HepG2 (cell line): ENCODE results near the gene EYA2. TPM values are rescaled to one million over a fixed set of nuclear protein-coding genes. Genes with fewer than 3 reads are reported as not detected.

Experiments
- ATAC-seq: fragments of 200-7000 bp; cut with Tn5 transposase; 3 replicates; pipeline ENCODE4 v1.9.1; 2020; ENCODE audit warnings: mild to moderate bottlenecking, moderate library complexity
- BruUV-seq: library from RNA; stranded (reverse); fragments of 400-500 nt; replicated peaks from 2 replicates; lab custom pipeline; 2021; lab: Mats Ljungman, UMichigan
- CTCF ChIA-PET: fragments of 300-600 bp; formaldehyde crosslinking; extraction: SDS; loops from one replicate; lab custom pipeline; 2021; ENCODE audit warnings: low total read pairs, inconsistent platforms, low intra/inter-chr PET ratio; lab: Yijun Ruan, JAX
- POLR2A ChIA-PET: fragments of 350-600 bp; sonication (Branson Sonifier 250); formaldehyde crosslinking; loops from one replicate; lab custom pipeline; 2020; ENCODE audit warnings: antibody characterized with exemption, inconsistent platforms; lab: Yijun Ruan, JAX
- DNase-seq: peaks from one replicate; pipeline ENCODE4 v3.0.0-alpha.2; 2015; ENCODE audit warnings: low spot score
- FAIRE-seq: peaks from 3 replicates; lab custom pipeline; 2011; peaks lifted over from hg19 to GRCh38; lab: Jason Lieb, UNC
- H2AFZ ChIP-seq: one replicate; pipeline ENCODE4 v1.6.1; 2011; ENCODE audit warnings: low read length, inconsistent platforms
- H3K27ac ChIP-seq: fragments of 300-600 bp; 3 replicates; pipeline ENCODE4 v1.8.0; 2011; ENCODE audit warnings: mixed run types, mild to moderate bottlenecking, mixed read lengths, low read length, inconsistent platforms; ENCODE audit not compliant: insufficient read depth; ENCODE audit errors: extremely low read length
- H3K27me3 ChIP-seq, 2 experiments: fragments of 200-600 bp in 1 of 2; 2 replicates in 1 of 2; 3 replicates in 1 of 2; pipeline versions ENCODE4 v1.6.0 to v1.8.0; 2011; ENCODE audit warnings: low read length in 2 of 2, mild to moderate bottlenecking in 2 of 2, moderate library complexity in 2 of 2, inconsistent platforms in 1 of 2; ENCODE audit not compliant: insufficient read depth in 2 of 2, control insufficient read depth in 1 of 2
- H3K36me3 ChIP-seq, 2 experiments: fragments of 200-600 bp in 1 of 2; replicated peaks in 1 of 2; 2 replicates in 1 of 2; 3 replicates in 1 of 2; pipeline versions ENCODE4 v1.5.1 to v1.8.0; 2011; ENCODE audit warnings: low read length in 2 of 2, inconsistent platforms in 1 of 2; ENCODE audit not compliant: insufficient read depth in 2 of 2, control insufficient read depth in 1 of 2
- H3K4me1 ChIP-seq: 2 replicates; pipeline ENCODE4 v1.5.1; 2012; ENCODE audit warnings: low read length, inconsistent platforms; ENCODE audit not compliant: insufficient read depth
- H3K4me2 ChIP-seq: 2 replicates; pipeline ENCODE4 v1.6.0; 2011; ENCODE audit warnings: low read depth, low read length, inconsistent platforms
- H3K4me3 ChIP-seq, 3 experiments: fragments of 200-600 bp in 1 of 3; sonication (generic), shearing (Covaris generic) in 1 of 3; replicated peaks in 1 of 3; 2 replicates each; pipeline ENCODE4 v1.5.1; 2011 to 2016; ENCODE audit warnings: low read length in 3 of 3, inconsistent platforms in 2 of 3, low read depth in 2 of 3, mild to moderate bottlenecking in 2 of 3, control low read depth in 1 of 3, mixed read lengths in 1 of 3; ENCODE audit not compliant: insufficient read depth in 1 of 3
- H3K79me2 ChIP-seq: one replicate; pipeline ENCODE4 v1.6.1; 2011; ENCODE audit warnings: low read length, inconsistent platforms; ENCODE audit not compliant: insufficient read depth
- H3K9ac ChIP-seq: 2 replicates; pipeline ENCODE4 v1.6.0; 2011; ENCODE audit warnings: mild to moderate bottlenecking, low read depth, low read length, inconsistent platforms; ENCODE audit not compliant: insufficient read depth
- H3K9me3 ChIP-seq: 2 replicates; pipeline ENCODE4 v1.5.1; 2012; ENCODE audit warnings: mild to moderate bottlenecking, low read length
- H4K20me1 ChIP-seq: 2 replicates; pipeline ENCODE4 v1.6.0; 2011; ENCODE audit warnings: inconsistent platforms, mild to moderate bottlenecking, low read length, moderate library complexity; ENCODE audit not compliant: insufficient read depth
- CEBPB ChIP-seq: IDR thresholded peaks from 2 replicates; pipeline ENCODE4 v1.6.1; 2011; ENCODE audit warnings: low read depth, low read length, improper control_type of control experiment, borderline replicate concordance
- GZF1 ChIP-seq: sonication (generic); formaldehyde crosslinking; IDR thresholded peaks from 2 replicates; pipeline ENCODE4 v1.5.1; 2020; ENCODE audit warnings: mild to moderate bottlenecking, missing genetic modification reagents
- KDM3A ChIP-seq: IDR thresholded peaks from 2 replicates; pipeline ENCODE4 v1.6.1; 2018; ENCODE audit warnings: low read depth, missing compliant biosample characterization
- NR2F6 ChIP-seq, 2 experiments: IDR thresholded peaks; 2 replicates each; pipeline ENCODE4 v1.6.1; 2016; ENCODE audit warnings: antibody characterized with exemption in 1 of 2, mild to moderate bottlenecking in 1 of 2
- ZBTB1 ChIP-seq: sonication (generic); formaldehyde crosslinking; IDR thresholded peaks from 2 replicates; pipeline ENCODE4 v1.4.0; 2020; ENCODE audit warnings: missing genetic modification reagents, borderline replicate concordance
- ZNF234 ChIP-seq: sonication (generic); formaldehyde crosslinking; conservative IDR thresholded peaks from 2 replicates; pipeline ENCODE4 v1.5.1; 2020; ENCODE audit warnings: mild to moderate bottlenecking, missing genetic modification reagents
- ZNF263 ChIP-seq: sonication (generic); formaldehyde crosslinking; IDR thresholded peaks from 2 replicates; pipeline ENCODE4 v1.4.0; 2020; ENCODE audit warnings: missing genetic modification reagents
- WGBS: methylation state at CpG from one replicate; pipeline ENCODE4 v1.1.6; 2017; ENCODE audit warnings: low lambda C conversion rate; 5-methylcytosine and 5-hydroxymethylcytosine counted together
- in situ Hi-C: cut with HindIII; loops from 2 replicates; pipeline ENCODE4 v1.10.0; 2017; ENCODE audit warnings: low pct_unique_long_range_greater_than_20kb; ENCODE audit not compliant: extremely low pct_ligation_motif_present
- intact Hi-C: fragments of 100-400 bp; cut with micrococcal nuclease; formaldehyde crosslinking; loops from one replicate; pipeline ENCODE4 v1.10.0; 2022; ENCODE audit not compliant: unreplicated experiment
- polyA plus RNA-seq, 8 experiments: library from polyadenylated mRNA; depleted of rRNA in 3 of 8; stranded (reverse) in 7 of 8; unstranded in 1 of 8; fragments of >200 nt; fragmentation: Illumina TruSeq in 4 of 8; extraction: Trizol in 4 of 8; gene quantifications; 2 replicates each; pipeline versions ENCODE4 v1.2.1 to v1.2.3, GENCODE V29; 2011 to 2016; ENCODE audit warnings: low read depth in 4 of 8, missing spikeins in 1 of 8, mixed read lengths in 1 of 8; ENCODE audit not compliant: insufficient read depth in 1 of 8
- total RNA-seq, 5 experiments: library from RNA; depleted of rRNA; stranded (reverse); fragments of >200 nt; fragmentation: Illumina TruSeq; extraction: Trizol; gene quantifications; 2 replicates each; pipeline ENCODE4 v1.2.3, GENCODE V29; 2016; ENCODE audit warnings: low read depth in 1 of 5

The EYA2 gene
- total and polyA plus RNA-seq, 2 of the 13 experiments (the other 11 are each of a cell fraction or from before 2014, with no cell fraction given): not detected

DNA sequence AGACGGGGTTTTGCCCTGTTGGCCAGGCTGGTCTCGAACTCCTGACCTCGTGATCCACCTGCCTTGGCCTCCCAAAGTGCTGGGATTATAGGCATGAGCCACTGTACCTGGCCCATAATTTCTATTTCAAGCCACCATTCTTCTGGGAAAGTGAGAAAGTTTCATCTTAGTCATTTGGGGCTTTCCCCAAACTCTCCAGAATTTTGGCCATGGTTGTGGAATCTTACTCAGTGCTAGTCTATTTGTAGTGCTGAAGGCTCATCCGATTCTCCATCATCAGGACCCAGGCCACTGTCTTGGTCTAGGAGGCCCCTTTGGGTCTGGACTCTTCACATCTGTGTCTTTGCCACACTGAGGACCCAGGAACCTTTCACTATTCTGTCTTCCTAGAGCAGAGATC is 164.9 kb downstream of the EYA2 start:
- no peaks in the 10 kb centered on the region for H3K79me2 ChIP-seq
- CTCF ChIA-PET: no interaction called here
- no TSS peak for BruUV-seq
- no peak for ATAC-seq
- no peak overlapping the region for H3K9ac ChIP-seq
- no peaks in the 10 kb centered on the region for H4K20me1 ChIP-seq
- in situ Hi-C loops (no loop called here), intact Hi-C loops (no loop called here)
- DNase-seq: no peak
- 0 out of 2 replicates have a peak, but pooled peaks cover 1% of the 10 kb centered on the region for H3K9me3 ChIP-seq
- POLR2A ChIA-PET: no interaction called here
- FAIRE-seq: no peak
- H3K4me2 ChIP-seq: no peak overlapping the region
- H2AFZ ChIP-seq: no peak overlapping the region
- WGBS: 6% methylated on average over 4 of the region's 4 CpGs
- H3K27ac ChIP-seq: no peak overlapping the region
- peaks cover 5 to 32% of the 10 kb centered on the region in 2 experiments; a peak in 3 of 5 replicates for H3K27me3 ChIP-seq
- H3K4me3 ChIP-seq: no peak overlapping the region
- H3K4me1 ChIP-seq: no peaks in the 10 kb centered on the region
- TF ChIP-seq ZBTB1 (CRISPR knock-in tag): no peak
- no peak for TF ChIP-seq ZNF234 (CRISPR knock-in tag)
- no peak for TF ChIP-seq GZF1 (CRISPR knock-in tag)
- no peak for TF ChIP-seq KDM3A (CRISPR knock-in tag)
- no peaks in the 10 kb centered on the region for H3K36me3 ChIP-seq

DNA sequence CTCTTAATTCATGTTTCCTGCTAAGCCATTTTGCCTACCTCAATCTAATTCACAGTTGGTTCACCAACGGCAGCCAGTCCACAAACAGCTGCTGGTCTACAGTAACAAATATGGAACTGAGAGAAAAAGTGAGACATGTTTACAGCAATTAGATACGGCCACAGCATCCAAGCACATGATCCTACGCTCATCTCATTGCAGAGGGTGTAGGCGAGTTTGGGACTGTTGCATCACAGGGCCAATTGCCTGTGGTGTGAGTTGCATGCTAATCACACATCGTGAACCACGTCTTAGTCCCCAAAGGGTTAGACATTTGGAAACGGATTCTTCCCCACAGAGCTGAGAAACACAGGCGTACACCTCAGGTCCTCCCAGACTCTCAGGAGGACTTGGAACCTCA is 166.9 kb downstream of the EYA2 start:
- no TSS peak for BruUV-seq
- H3K27ac ChIP-seq: no peak overlapping the region
- in situ Hi-C loops: no loop called here
- no peak for FAIRE-seq
- ChIA-PET POLR2A (no interaction called here), CTCF (no interaction called here)
- no peak for ATAC-seq
- H3K4me1 ChIP-seq: no peaks in the 10 kb centered on the region
- no peak overlapping the region for H3K4me2 ChIP-seq
- no peak overlapping the region for H3K4me3 ChIP-seq
- WGBS: 19% methylated on average over 8 of the region's 8 CpGs
- intact Hi-C loops: no loop called here
- peaks cover 10% of the 10 kb centered on the region; the same call in 1 of the 2 replicates for H3K9me3 ChIP-seq
- H3K79me2 ChIP-seq: no peaks in the 10 kb centered on the region
- H3K36me3 ChIP-seq: no peaks in the 10 kb centered on the region
- TF ChIP-seq ZNF263 (CRISPR knock-in tag) (no peak), NR2F6 (IDR thresholded peaks at IDR 0.05) (no peak), NR2F6 (CRISPR knock-in tag; IDR thresholded peaks at IDR 0.05) (no peak), CEBPB (peak; percentile 19; the same call in 1 of the 2 replicates)
- no peak overlapping the region for H3K9ac ChIP-seq
- H2AFZ ChIP-seq: no peak overlapping the region
- peaks cover 5 to 22% of the 10 kb centered on the region in 2 experiments; a peak in 3 of 5 replicates for H3K27me3 ChIP-seq
- no peaks in the 10 kb centered on the region for H4K20me1 ChIP-seq
- no peak for DNase-seq
